ENCODE data around the gene SLC22A23. TPM values are rescaled to one million over a fixed set of nuclear protein-coding genes. Genes with fewer than 3 reads are reported as not detected.
A peak's percentile ranks its signal among the peaks of the same experiment; 100 is the strongest.

SLC22A23 gene
- total RNA-seq, 4 donors from 2014 or later, result 26.6 to 42.6 (median 37.6) TPM

DNA sequence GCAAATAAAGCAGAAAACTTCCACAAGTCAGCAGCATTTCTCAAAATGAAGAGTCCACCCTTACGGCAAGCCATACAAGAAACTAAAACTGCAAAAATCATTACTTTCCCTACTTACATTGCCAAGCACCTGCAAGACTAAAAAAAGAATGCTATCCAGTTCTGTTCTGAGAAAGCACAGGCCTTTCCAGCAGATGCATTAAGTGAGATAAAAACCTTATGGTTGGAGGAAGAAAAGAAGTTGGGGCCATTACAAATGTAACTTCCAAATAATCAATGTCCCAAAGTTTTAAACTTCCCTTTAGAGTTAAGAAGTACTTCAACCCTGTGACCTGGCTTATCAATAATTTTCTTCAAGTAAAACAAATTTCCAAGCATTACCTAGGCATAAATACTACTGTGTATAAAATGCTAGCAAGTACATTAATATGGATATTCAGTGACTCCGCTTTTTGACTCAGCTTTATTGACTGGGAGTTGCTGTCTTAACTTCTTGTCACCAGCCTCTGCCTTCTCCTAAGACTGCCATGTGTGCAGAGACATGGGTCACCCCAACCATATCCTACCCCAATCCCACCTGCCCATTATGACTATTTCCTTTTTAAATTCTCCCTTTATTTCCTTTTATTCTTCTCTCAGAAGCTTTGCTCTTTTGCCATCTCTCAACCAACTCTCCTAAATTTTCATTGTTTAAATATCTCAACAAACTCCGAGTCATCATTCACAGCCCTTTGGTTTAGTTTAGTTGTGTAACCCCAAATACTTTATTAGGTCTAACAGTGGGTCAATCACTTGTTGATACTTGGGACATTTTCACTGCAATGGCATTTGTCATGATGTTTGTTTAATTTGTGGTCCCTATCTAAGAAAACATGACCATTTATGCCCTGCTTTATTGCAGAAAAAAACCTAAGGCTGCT is 49.7 kb downstream of the SLC22A23 start:
- peak overlapping the region in 3 of 4 donors; percentile 64 to 83 (median 80) for H3K27ac ChIP-seq
- WGBS, 2 donors, result 71 to 79% methylated on average over 3 of the region's 3 CpGs
- intact Hi-C loops (cut with DNase I), result no loop called here

DNA sequence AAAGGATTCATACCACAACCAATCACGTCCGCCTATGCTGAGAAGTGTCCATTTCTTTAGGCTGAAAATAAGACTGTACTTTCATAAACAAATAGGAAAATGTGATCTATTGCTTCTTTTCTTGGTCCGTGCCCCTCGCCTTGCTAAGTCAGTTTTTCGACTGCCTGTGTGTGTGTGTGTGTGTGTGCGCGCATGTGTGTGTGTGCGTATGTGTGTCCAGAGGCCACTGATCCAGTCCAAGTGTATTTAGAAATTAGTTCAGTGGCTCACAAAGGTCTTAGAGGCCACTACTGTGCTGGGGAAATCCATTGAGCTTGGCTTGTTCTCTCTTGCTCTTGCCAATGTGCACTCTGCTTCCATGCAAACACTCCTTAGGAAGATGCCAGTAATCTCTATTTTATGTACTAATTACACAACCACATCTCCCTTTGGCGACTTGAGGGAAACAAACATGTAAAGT is 50.5 kb downstream of the SLC22A23 start:
- no peak overlapping the region for H3K4me3 ChIP-seq
- H3K9me3 ChIP-seq, result no peaks in the 10 kb centered on the region
- TF ChIP-seq POLR2A (IDR thresholded peaks at IDR 0.05), result no peak
- TF ChIP-seq, protein P1, sequence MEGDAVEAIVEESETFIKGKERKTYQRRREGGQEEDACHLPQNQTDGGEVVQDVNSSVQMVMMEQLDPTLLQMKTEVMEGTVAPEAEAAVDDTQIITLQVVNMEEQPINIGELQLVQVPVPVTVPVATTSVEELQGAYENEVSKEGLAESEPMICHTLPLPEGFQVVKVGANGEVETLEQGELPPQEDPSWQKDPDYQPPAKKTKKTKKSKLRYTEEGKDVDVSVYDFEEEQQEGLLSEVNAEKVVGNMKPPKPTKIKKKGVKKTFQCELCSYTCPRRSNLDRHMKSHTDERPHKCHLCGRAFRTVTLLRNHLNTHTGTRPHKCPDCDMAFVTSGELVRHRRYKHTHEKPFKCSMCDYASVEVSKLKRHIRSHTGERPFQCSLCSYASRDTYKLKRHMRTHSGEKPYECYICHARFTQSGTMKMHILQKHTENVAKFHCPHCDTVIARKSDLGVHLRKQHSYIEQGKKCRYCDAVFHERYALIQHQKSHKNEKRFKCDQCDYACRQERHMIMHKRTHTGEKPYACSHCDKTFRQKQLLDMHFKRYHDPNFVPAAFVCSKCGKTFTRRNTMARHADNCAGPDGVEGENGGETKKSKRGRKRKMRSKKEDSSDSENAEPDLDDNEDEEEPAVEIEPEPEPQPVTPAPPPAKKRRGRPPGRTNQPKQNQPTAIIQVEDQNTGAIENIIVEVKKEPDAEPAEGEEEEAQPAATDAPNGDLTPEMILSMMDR (IDR thresholded peaks at IDR 0.05), result no peak
- peaks cover 0 to 6% (median 0%) of the 10 kb centered on the region in 3 donors for H3K36me3 ChIP-seq
- no peak for DNase-seq
- no peaks in the 10 kb centered on the region for H3K27me3 ChIP-seq
- WGBS, 2 donors, result 65 to 69% methylated on average over 8 to 9 of the region's 9 CpGs
- H3K4me1 ChIP-seq, result peaks cover 22 to 96% (median 67%) of the 10 kb centered on the region in 3 donors
- intact Hi-C loops (cut with DNase I), result no loop called here
- H3K27ac ChIP-seq, result peak overlapping the region; percentile 49 to 83 (median 72)

More for the DNA sequence above, 49.7 kb downstream of the SLC22A23 start:
- no peak for TF ChIP-seq POLR2A (IDR thresholded peaks at IDR 0.05)
- TF ChIP-seq, protein P1 (IDR thresholded peaks at IDR 0.05), result no peak
- Histone ChIP-seq H3K4me3 (no peak overlapping the region), H3K9me3 (no peaks in the 10 kb centered on the region), H3K27me3 (no peaks in the 10 kb centered on the region), H3K36me3 (peaks cover 0 to 12% (median 0%) of the 10 kb centered on the region in 3 donors), H3K4me1 (peaks cover 22 to 88% (median 60%) of the 10 kb centered on the region in 3 donors)
- DNase-seq, result no peak

DNA sequence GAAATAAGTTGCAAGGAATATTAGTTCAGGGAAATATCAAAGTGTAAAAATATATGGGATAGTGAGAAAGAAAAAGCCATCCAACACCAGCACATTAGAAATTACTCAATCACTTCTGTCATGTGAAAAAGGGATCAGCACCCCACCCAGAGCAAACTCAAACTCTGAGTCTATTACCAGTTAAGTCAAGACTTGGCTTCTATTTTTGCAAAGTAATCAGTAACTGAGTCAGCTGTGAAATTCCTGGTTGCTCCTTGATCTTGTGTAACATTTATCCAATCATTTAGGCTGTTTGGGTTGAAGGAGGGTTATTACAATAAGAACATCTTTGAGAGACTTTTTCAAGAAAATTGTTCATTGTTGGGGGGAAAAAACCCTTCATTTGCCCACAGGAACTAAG is 51.2 kb downstream of the SLC22A23 start:
- Histone ChIP-seq H3K4me3 (no peak overlapping the region), H3K36me3 (peaks cover 0 to 6% (median 0%) of the 10 kb centered on the region in 3 donors), H3K27ac (peak overlapping the region; percentile 49 to 83 (median 72)), H3K27me3 (no peaks in the 10 kb centered on the region), H3K9me3 (no peaks in the 10 kb centered on the region), H3K4me1 (peaks cover 22 to 94% (median 64%) of the 10 kb centered on the region in 3 donors)
- no peak for DNase-seq
- no peak for TF ChIP-seq POLR2A (IDR thresholded peaks at IDR 0.05)
- TF ChIP-seq, protein P1 (IDR thresholded peaks at IDR 0.05), result no peak
- intact Hi-C loops (cut with DNase I), result no loop called here

DNA sequence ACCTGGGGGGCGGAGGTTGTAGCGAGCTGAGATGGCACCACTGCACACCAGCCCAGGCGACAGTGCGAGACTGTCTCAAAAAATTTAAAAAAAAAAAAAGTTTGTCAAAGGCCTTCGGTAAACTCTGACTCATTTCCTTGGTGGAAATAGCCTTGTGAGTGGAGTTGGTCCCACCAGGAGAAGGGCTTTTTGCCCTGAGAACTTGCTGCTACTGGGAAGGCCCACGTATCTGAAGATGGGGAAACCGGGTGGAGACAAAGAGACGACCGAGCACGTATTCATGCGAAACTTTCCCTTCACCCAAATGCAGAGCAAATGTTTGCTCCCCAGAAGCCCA is 51.7 kb downstream of the SLC22A23 start:
- peak overlapping the region in 3 of 4 donors; percentile 64 to 83 (median 80) for H3K27ac ChIP-seq
- no peak for TF ChIP-seq POLR2A (IDR thresholded peaks at IDR 0.05)
- TF ChIP-seq, protein P1 (IDR thresholded peaks at IDR 0.05), result no peak
- H3K36me3 ChIP-seq, result peaks cover 0 to 6% (median 0%) of the 10 kb centered on the region in 3 donors
- H3K9me3 ChIP-seq, result no peaks in the 10 kb centered on the region
- peaks cover 20 to 91% (median 59%) of the 10 kb centered on the region in 3 donors for H3K4me1 ChIP-seq
- H3K27me3 ChIP-seq, result no peaks in the 10 kb centered on the region
- 70 to 84% methylated on average over 11 of the region's 11 CpGs for WGBS, 2 donors
- H3K4me3 ChIP-seq, result no peak overlapping the region
- no peak for DNase-seq
- intact Hi-C loops (cut with DNase I), result no loop called here
